H9 (cell line): Measurements from ENCODE around the gene PRKCD. TPM values are rescaled to one million over a fixed set of nuclear protein-coding genes. Genes with fewer than 3 reads are reported as not detected.

ENCODE experiments used
- DNase-seq: peaks from one replicate; pipeline ENCODE4 v3.0.0-alpha.2; 2017
- H2AFZ ChIP-seq: one replicate; pipeline ENCODE4 v1.6.1; 2013; ENCODE audit warnings: mild to moderate bottlenecking, low read length, control low read depth, moderate library complexity
- H2AK5ac ChIP-seq: 2 replicates; pipeline ENCODE4 v1.6.1; 2013; ENCODE audit warnings: low read length, control low read depth, mixed read lengths; ENCODE audit not compliant: insufficient read length
- H2BK120ac ChIP-seq: one replicate; pipeline ENCODE4 v1.6.1; 2013; ENCODE audit warnings: low read depth, mild to moderate bottlenecking, low read length, control low read depth, inconsistent platforms; ENCODE audit not compliant: poor library complexity, severe bottlenecking
- H2BK12ac ChIP-seq: 2 replicates; pipeline ENCODE4 v1.6.1; 2013; ENCODE audit warnings: low read length, control low read depth, mixed read lengths, low read depth; ENCODE audit not compliant: insufficient read length
- H2BK15ac ChIP-seq: 2 replicates; pipeline ENCODE4 v1.6.1; 2013; ENCODE audit warnings: low read depth, low read length, control low read depth
- H2BK20ac ChIP-seq: one replicate; pipeline ENCODE4 v1.6.1; 2013; ENCODE audit warnings: low read depth, mild to moderate bottlenecking, low read length, control low read depth, inconsistent platforms; ENCODE audit not compliant: poor library complexity, severe bottlenecking
- H2BK5ac ChIP-seq: 2 replicates; pipeline ENCODE4 v1.6.1; 2013; ENCODE audit warnings: low read length, control low read depth, mixed read lengths; ENCODE audit not compliant: insufficient read length
- H3K14ac ChIP-seq: 2 replicates; pipeline ENCODE4 v1.6.1; 2013; ENCODE audit warnings: low read length, control low read depth; ENCODE audit not compliant: insufficient read depth
- H3K18ac ChIP-seq: 2 replicates; pipeline ENCODE4 v1.6.1; 2013; ENCODE audit warnings: low read depth, mild to moderate bottlenecking, mixed read lengths, low read length, control low read depth; ENCODE audit not compliant: insufficient read length
- H3K23ac ChIP-seq: 2 replicates; pipeline ENCODE4 v1.6.1; 2013; ENCODE audit warnings: low read length, control low read depth, mixed read lengths, low read depth; ENCODE audit not compliant: insufficient read length
- H3K23me2 ChIP-seq: 2 replicates; pipeline ENCODE4 v1.6.1; 2013; ENCODE audit warnings: low read depth, mild to moderate bottlenecking, mixed read lengths, low read length, control low read depth; ENCODE audit not compliant: insufficient read length, poor library complexity, severe bottlenecking
- H3K27ac ChIP-seq: 2 replicates; pipeline ENCODE4 v1.5.1; 2013; ENCODE audit warnings: low read length, control low read depth, mixed read lengths, low read depth; ENCODE audit not compliant: insufficient read length
- H3K27me3 ChIP-seq: 2 replicates; pipeline ENCODE4 v1.6.1; 2013; ENCODE audit warnings: low read length, control low read depth, inconsistent platforms; ENCODE audit not compliant: insufficient read depth
- H3K4ac ChIP-seq: 2 replicates; pipeline ENCODE4 v1.6.1; 2013; ENCODE audit warnings: low read depth, mild to moderate bottlenecking, control low read depth, inconsistent platforms, low read length, moderate library complexity
- H3K4me1 ChIP-seq: 2 replicates; pipeline ENCODE4 v1.6.1; 2013; ENCODE audit warnings: low read length, control low read depth, inconsistent platforms; ENCODE audit not compliant: insufficient read depth
- H3K4me2 ChIP-seq: 2 replicates; pipeline ENCODE4 v1.6.1; 2013; ENCODE audit warnings: low read length, control low read depth, mixed read lengths; ENCODE audit not compliant: insufficient read length, insufficient read depth
- H3K56ac ChIP-seq: 2 replicates; pipeline ENCODE4 v1.6.1; 2013; ENCODE audit warnings: low read depth, mild to moderate bottlenecking, mixed read lengths, low read length, control low read depth; ENCODE audit not compliant: insufficient read length
- H3K79me1 ChIP-seq: 2 replicates; pipeline ENCODE4 v1.6.1; 2013; ENCODE audit warnings: low read depth, mild to moderate bottlenecking, moderate library complexity, low read length, control low read depth, inconsistent platforms; ENCODE audit not compliant: insufficient read depth, poor library complexity, severe bottlenecking
- H3K79me2 ChIP-seq: 2 replicates; pipeline ENCODE4 v1.6.1; 2013; ENCODE audit warnings: low read length, control low read depth, inconsistent platforms; ENCODE audit not compliant: insufficient read depth
- H3K9ac ChIP-seq: 2 replicates; pipeline ENCODE4 v1.6.1; 2013; ENCODE audit warnings: low read length, control low read depth, mixed read lengths; ENCODE audit not compliant: insufficient read length; ENCODE audit errors: extremely low read depth
- H3K9me3 ChIP-seq: one replicate; pipeline ENCODE4 v1.6.1; 2013; ENCODE audit warnings: low read depth, low read length, inconsistent platforms; ENCODE audit not compliant: control insufficient read depth
- H3T11ph ChIP-seq: one replicate; pipeline ENCODE4 v1.6.1; 2013; ENCODE audit warnings: mild to moderate bottlenecking, low read length, control low read depth, inconsistent platforms
- H4K20me1 ChIP-seq: one replicate; pipeline ENCODE4 v1.6.1; 2013; ENCODE audit not compliant: control insufficient read depth, insufficient read length, insufficient read depth
- H4K5ac ChIP-seq: 2 replicates; pipeline ENCODE4 v1.6.1; 2013; ENCODE audit warnings: low read depth, mild to moderate bottlenecking, mixed read lengths, low read length, control low read depth; ENCODE audit not compliant: insufficient read length
- H4K8ac ChIP-seq: replicated peaks from 2 replicates; pipeline ENCODE4 v1.6.1; 2013; ENCODE audit warnings: low read length, control low read depth, mixed read lengths, low read depth; ENCODE audit not compliant: insufficient read length
- H4K91ac ChIP-seq: 2 replicates; pipeline ENCODE4 v1.6.1; 2013; ENCODE audit warnings: low read depth, mild to moderate bottlenecking, moderate library complexity, mixed read lengths, low read length, control low read depth; ENCODE audit not compliant: insufficient read length
- H3K27ac Mint-ChIP-seq, 3 experiments: 2 replicates in 2 of 3; 3 replicates in 1 of 3; pipeline ENCODE4 v1.8.0; 2020 to 2021; ENCODE audit warnings: mixed read lengths in 3 of 3, mild to moderate bottlenecking in 1 of 3, moderate library complexity in 1 of 3
- H3K27me3 Mint-ChIP-seq: 2 replicates; pipeline ENCODE4 v1.8.0; 2021; ENCODE audit warnings: low read depth, mild to moderate bottlenecking, moderate library complexity, mixed read lengths
- H3K36me3 Mint-ChIP-seq, 3 experiments: 2 replicates in 2 of 3; 3 replicates in 1 of 3; pipeline ENCODE4 v1.8.0; 2020 to 2021; ENCODE audit warnings: low read depth in 3 of 3, mixed read lengths in 3 of 3; ENCODE audit not compliant: insufficient read depth in 1 of 3
- H3K4me1 Mint-ChIP-seq, 2 experiments: 2 replicates each; pipeline ENCODE4 v1.8.0; 2020; ENCODE audit warnings: mixed read lengths in 2 of 2
- H3K4me3 Mint-ChIP-seq, 2 experiments: 2 replicates in 1 of 2; 3 replicates in 1 of 2; pipeline ENCODE4 v1.8.0; 2020 to 2021; ENCODE audit warnings: mild to moderate bottlenecking in 2 of 2, mixed read lengths in 2 of 2, moderate library complexity in 1 of 2
- H3K9me3 Mint-ChIP-seq, 2 experiments: 2 replicates in 1 of 2; 3 replicates in 1 of 2; pipeline ENCODE4 v1.8.0; 2020; ENCODE audit warnings: mild to moderate bottlenecking in 2 of 2, mixed read lengths in 2 of 2, moderate library complexity in 1 of 2
- CTCF ChIP-seq: fragments of 200-600 bp; sonication (generic); conservative IDR thresholded peaks from 3 replicates; pipeline ENCODE4 v1.8.0; 2021; ENCODE audit warnings: antibody characterized with exemption, mild to moderate bottlenecking
- WGBS: extraction: QIAGEN DNeasy Blood & Tissue Kit; methylation state at CpG from one replicate; pipeline ENCODE4 v1.1.7; 2013; ENCODE audit warnings: missing lambda C conversion rate, low lambda C conversion rate, mixed read lengths; ENCODE audit not compliant: insufficient read length; ENCODE audit errors: extremely low coverage; 5-methylcytosine and 5-hydroxymethylcytosine counted together
- total RNA-seq: library from RNA; stranded (reverse); gene quantifications from 2 replicates; pipeline ENCODE4 v1.2.1, GENCODE V29; 2021

Gene PRKCD
- total RNA-seq, 1 experiment from 2014 or later: 23.7 TPM

GRCh38 chr3:53171827-53172505, 11.0 kb downstream of the PRKCD start:
- Histone ChIP-seq H3K4ac (no peak overlapping the region), H3K9me3 (no peaks in the 10 kb centered on the region), H3T11ph (no peak overlapping the region), H3K18ac (no peak overlapping the region), H3K79me2 (no peaks in the 10 kb centered on the region; the same call in 1 of the 2 replicates), H2BK12ac (no peak overlapping the region), H3K14ac (peak overlapping the region; percentile 44; the same call in 1 of the 2 replicates), H3K56ac (no peak overlapping the region), H2BK15ac (no peak overlapping the region), H2AFZ (no peak overlapping the region), H4K5ac (no peak overlapping the region), H4K8ac (no peak overlapping the region), H3K27me3 (no peaks in the 10 kb centered on the region), H2AK5ac (no peak overlapping the region), H3K9ac (no peak overlapping the region), H4K20me1 (no peaks in the 10 kb centered on the region), H3K23ac (no peak overlapping the region), H2BK20ac (no peak overlapping the region), H3K4me1 (peaks cover 8% of the 10 kb centered on the region; the same call in 1 of the 2 replicates), H3K27ac (no peak overlapping the region), H2BK120ac (no peak overlapping the region), H3K23me2 (no peaks in the 10 kb centered on the region), H3K79me1 (no peaks in the 10 kb centered on the region), H4K91ac (no peak overlapping the region), H3K4me2 (peak overlapping the region; percentile 10), H2BK5ac (no peak overlapping the region)
- DNase-seq: peak; percentile 72
- no CpG with 5 or more reads among the region's 7 CpGs for WGBS
- Mint-ChIP-seq H3K4me3 (peak overlapping the region in 1 of 2 experiments; percentile 51; a peak in 2 of 5 replicates), H3K27ac (peak overlapping the region; percentile 24 to 78 (median 77); a peak in 4 of 7 replicates), H3K4me1 (peaks cover 48 to 58% of the 10 kb centered on the region in 2 experiments), H3K27me3 (no peaks in the 10 kb centered on the region), H3K36me3 (peaks cover 0 to 4% (median 3%) of the 10 kb centered on the region in 3 experiments; a peak in 1 of 7 replicates), H3K9me3 (no peaks in the 10 kb centered on the region)
- no peak for TF ChIP-seq CTCF
